DND-41 (cell line): Measurements from ENCODE around the gene ATF6B.

Experiments used
- ATAC-seq: fragments of 200-7000 bp; cut with Tn5 transposase; 3 replicates; pipeline ENCODE4 v1.9.1; 2021; ENCODE audit warnings: low read depth; ENCODE audit not compliant: insufficient read depth
- DNase-seq: peaks from one replicate; pipeline ENCODE4 v3.0.0-alpha.2; 2020
- H2AFZ ChIP-seq: 2 replicates; pipeline ENCODE4 v1.6.0; 2012; ENCODE audit warnings: low read depth, low read length
- H3K27ac ChIP-seq: 2 replicates; pipeline ENCODE4 v1.5.1; 2012; ENCODE audit warnings: low read length, inconsistent platforms
- H3K27me3 ChIP-seq: fragments of 200-600 bp; sonication (generic); 2 replicates; pipeline ENCODE4 v1.6.0; 2012; ENCODE audit warnings: low read length, mild to moderate bottlenecking, inconsistent platforms; ENCODE audit not compliant: insufficient read depth, poor library complexity
- H3K36me3 ChIP-seq: 2 replicates; pipeline ENCODE4 v1.5.1; 2012; ENCODE audit warnings: low read length, inconsistent platforms; ENCODE audit not compliant: insufficient read depth
- H3K4me1 ChIP-seq: 2 replicates; pipeline ENCODE4 v1.5.1; 2012; ENCODE audit warnings: mild to moderate bottlenecking, low read length; ENCODE audit not compliant: insufficient read depth
- H3K4me2 ChIP-seq: 2 replicates; pipeline ENCODE4 v1.6.0; 2012; ENCODE audit warnings: mild to moderate bottlenecking, moderate library complexity, low read length, inconsistent platforms; ENCODE audit not compliant: insufficient read depth
- H3K4me3 ChIP-seq, 2 experiments: fragments of 200-600 bp in 1 of 2; shearing (Covaris generic) in 1 of 2; 2 replicates each; pipeline ENCODE4 v1.5.1; 2012 to 2016; ENCODE audit warnings: inconsistent platforms in 2 of 2, low read length in 2 of 2, mild to moderate bottlenecking in 2 of 2, low read depth in 1 of 2, moderate library complexity in 1 of 2
- H3K79me2 ChIP-seq: 2 replicates; pipeline ENCODE4 v1.6.0; 2012; ENCODE audit warnings: low read length, inconsistent platforms; ENCODE audit not compliant: insufficient read depth
- H3K9ac ChIP-seq: 2 replicates; pipeline ENCODE4 v1.6.0; 2012; ENCODE audit warnings: low read depth, mild to moderate bottlenecking, inconsistent platforms, low read length, moderate library complexity
- H3K9me3 ChIP-seq: 2 replicates; pipeline ENCODE4 v1.5.1; 2012; ENCODE audit warnings: low read length, moderate library complexity, mild to moderate bottlenecking, inconsistent platforms; ENCODE audit not compliant: insufficient read depth, severe bottlenecking
- H4K20me1 ChIP-seq: 2 replicates; pipeline ENCODE4 v1.6.0; 2012; ENCODE audit warnings: low read length; ENCODE audit not compliant: insufficient read depth
- CTCF ChIP-seq: IDR thresholded peaks from 2 replicates; pipeline ENCODE4 v1.5.1; 2012; ENCODE audit warnings: borderline replicate concordance, low read length, moderate library complexity, mild to moderate bottlenecking; ENCODE audit not compliant: poor library complexity, severe bottlenecking; ENCODE audit errors: extremely low read depth
- EZH2 ChIP-seq: IDR thresholded peaks from 3 replicates; pipeline ENCODE4 v1.6.1; 2012; ENCODE audit warnings: borderline replicate concordance, low read depth, mild to moderate bottlenecking, moderate library complexity, low read length, inconsistent platforms; ENCODE audit not compliant: severe bottlenecking

ATF6B gene

GRCh38 chr6:32139590-32139989 is 11.5 kb upstream of the ATF6B start:
- ATAC-seq (no peak), DNase-seq (no peak)
- no peaks in the 10 kb centered on the region for H3K4me1 ChIP-seq
- H3K9me3 ChIP-seq: no peaks in the 10 kb centered on the region
- no peaks in the 10 kb centered on the region for H4K20me1 ChIP-seq
- no peak overlapping the region for H3K27ac ChIP-seq
- no peaks in the 10 kb centered on the region for H3K36me3 ChIP-seq
- no peak overlapping the region for H3K4me3 ChIP-seq
- H3K79me2 ChIP-seq: no peaks in the 10 kb centered on the region
- H3K27me3 ChIP-seq: no peaks in the 10 kb centered on the region
- TF ChIP-seq CTCF (no peak), EZH2 (no peak)
- H2AFZ ChIP-seq: no peak overlapping the region
- no peak overlapping the region for H3K9ac ChIP-seq
- H3K4me2 ChIP-seq: no peak overlapping the region

- H3K9ac ChIP-seq: no peak overlapping the region
- no peak overlapping the region for H2AFZ ChIP-seq
- H3K27ac ChIP-seq: no peak overlapping the region
- no peak for ATAC-seq
- no peaks in the 10 kb centered on the region for H3K9me3 ChIP-seq
- H4K20me1 ChIP-seq: no peaks in the 10 kb centered on the region
- TF ChIP-seq CTCF (no peak), EZH2 (no peak)
- H3K27me3 ChIP-seq: no peaks in the 10 kb centered on the region
- no peak overlapping the region for H3K4me2 ChIP-seq
- no peak overlapping the region for H3K4me3 ChIP-seq
- no peaks in the 10 kb centered on the region for H3K36me3 ChIP-seq
- no peak for DNase-seq
- no peaks in the 10 kb centered on the region for H3K4me1 ChIP-seq
- H3K79me2 ChIP-seq: no peaks in the 10 kb centered on the region
Observed at GRCh38 chr6:32137454-32137853, 9.4 kb upstream of the ATF6B start.

- Histone ChIP-seq H3K9me3 (no peaks in the 10 kb centered on the region), H3K79me2 (peaks cover 11% of the 10 kb centered on the region), H3K27ac (no peak overlapping the region), H3K36me3 (0 out of 2 replicates have a peak, but pooled peaks cover 4% of the 10 kb centered on the region), H3K4me1 (peaks cover 16% of the 10 kb centered on the region), H3K4me3 (no peak overlapping the region), H4K20me1 (no peaks in the 10 kb centered on the region), H3K27me3 (no peaks in the 10 kb centered on the region), H3K9ac (no peak overlapping the region), H3K4me2 (no peak overlapping the region), H2AFZ (no peak overlapping the region)
- DNase-seq: no peak
- ATAC-seq: no peak
- TF ChIP-seq EZH2 (no peak), CTCF (no peak)
Observed at GRCh38 chr6:32133786-32134185, 5.7 kb upstream of the ATF6B start.

- ATAC-seq: no peak
- Histone ChIP-seq H3K4me1 (peaks cover 26% of the 10 kb centered on the region), H3K27me3 (no peaks in the 10 kb centered on the region), H3K79me2 (peaks cover 25% of the 10 kb centered on the region), H2AFZ (no peak overlapping the region), H3K9me3 (no peaks in the 10 kb centered on the region), H3K4me2 (no peak overlapping the region), H3K4me3 (no peak overlapping the region), H3K9ac (no peak overlapping the region), H3K27ac (no peak overlapping the region), H3K36me3 (peaks cover 6% of the 10 kb centered on the region; the same call in 1 of the 2 replicates), H4K20me1 (no peaks in the 10 kb centered on the region)
- TF ChIP-seq EZH2: no peak
- no peak for TF ChIP-seq CTCF
- DNase-seq: no peak
Observed at GRCh38 chr6:32132110-32132509, 4.1 kb upstream of the ATF6B start.
